ENCODE data around the gene GRM5.
"Not testable (repeated sequence)": the region's sequence is repeated elsewhere in the genome, so short reads cannot be mapped to it uniquely, and the experiment has no call there.

The GRM5 gene

DNA sequence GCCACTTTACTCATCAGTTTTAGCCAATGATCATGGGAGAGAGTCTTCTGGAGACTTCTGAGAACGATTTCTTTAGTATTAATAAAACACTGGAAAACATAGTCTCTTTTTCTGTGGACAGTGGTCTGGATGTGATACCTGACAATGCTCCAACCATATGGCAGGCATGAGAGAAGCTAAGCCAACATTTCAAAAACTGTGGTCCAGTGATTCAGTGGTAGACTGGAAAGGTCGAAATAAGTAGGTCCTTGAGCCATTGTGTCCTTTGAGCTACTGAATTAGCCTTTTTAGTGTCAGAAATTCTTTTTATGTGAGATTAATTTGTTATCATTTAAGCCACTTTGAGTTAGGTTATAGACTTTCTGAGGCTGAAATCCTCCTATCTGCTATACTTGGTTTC, 530.5 kb downstream of the GRM5 start:
- no peak for DNase-seq

DNA sequence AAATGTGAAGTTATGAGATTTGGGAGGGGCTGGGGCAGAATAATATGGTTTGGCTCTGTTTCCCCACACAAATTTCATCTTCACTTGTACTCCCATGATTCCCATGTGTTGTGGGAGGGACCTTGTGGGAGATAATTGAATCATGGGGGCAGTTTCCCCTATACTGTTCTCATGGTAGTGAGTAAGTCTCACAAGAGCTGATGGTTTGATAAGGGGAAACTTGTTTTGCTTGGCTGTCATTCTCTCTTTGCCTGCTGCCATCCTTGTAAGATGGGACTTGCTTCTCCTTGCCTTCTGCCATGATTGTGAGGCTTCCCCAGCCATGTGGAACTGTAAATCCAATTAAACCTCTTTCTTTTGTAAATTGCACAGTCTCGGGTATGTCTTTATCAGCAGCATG, 531.1 kb downstream of the GRM5 start:
- not testable (repeated sequence) for DNase-seq

DNA sequence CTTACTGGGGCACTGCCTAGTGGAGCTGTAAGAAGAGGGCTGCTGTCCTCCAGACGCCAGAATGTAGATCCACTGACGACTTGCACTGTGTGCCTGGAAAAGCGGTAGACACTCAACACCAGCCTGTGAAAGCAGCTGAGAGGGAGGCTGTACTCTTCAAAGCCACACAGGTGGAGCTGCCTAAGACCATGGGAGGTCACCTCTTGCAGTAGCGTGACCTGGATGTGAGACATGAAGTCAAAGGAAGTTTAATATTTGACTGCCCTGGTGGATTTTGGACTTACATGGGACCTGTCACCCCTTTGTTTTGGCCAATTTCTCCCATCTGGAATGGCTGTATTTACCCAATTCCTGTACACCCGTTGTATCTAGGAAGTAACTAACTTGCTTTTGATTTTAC, 531.6 kb downstream of the GRM5 start:
- no peak for DNase-seq

DNA sequence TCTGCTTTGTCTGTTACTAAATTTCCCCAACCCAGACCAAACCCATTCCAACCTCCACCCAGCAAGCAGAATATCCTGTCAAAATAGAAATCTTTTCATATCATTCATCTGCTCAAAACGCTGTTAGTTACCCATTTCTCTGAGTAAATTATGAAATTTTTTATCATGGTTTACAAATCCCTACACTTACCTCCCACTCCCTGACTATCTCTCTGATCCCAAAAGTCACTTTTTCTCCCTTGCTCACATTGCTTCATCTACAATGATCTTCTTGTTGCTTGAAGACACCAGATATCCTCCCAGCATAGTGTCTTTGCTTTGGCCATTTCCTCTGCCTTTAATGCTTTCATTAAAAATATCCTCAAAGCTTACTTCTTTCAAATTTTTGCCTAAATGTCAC, 532.8 kb downstream of the GRM5 start:
- no peak for DNase-seq

DNA sequence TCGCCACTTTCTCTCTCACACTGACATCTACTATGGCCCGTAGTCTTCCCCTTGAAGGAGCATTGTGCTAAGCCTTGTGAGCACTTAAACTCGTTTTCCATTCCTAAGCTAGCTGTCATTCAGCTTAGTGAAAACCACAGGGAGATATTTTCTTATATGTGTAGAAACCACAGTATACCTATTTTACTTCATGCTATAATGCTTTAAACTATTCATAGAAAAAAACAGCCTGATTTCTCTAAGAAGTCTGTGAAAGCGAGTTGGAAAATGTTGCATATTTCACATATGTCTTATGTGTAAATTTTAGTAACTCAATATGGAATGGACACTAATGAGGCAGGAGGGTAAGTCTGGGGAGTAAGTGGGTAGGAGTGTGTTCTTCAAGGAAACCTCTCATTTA, 534.0 kb downstream of the GRM5 start:
- no peak for DNase-seq

DNA sequence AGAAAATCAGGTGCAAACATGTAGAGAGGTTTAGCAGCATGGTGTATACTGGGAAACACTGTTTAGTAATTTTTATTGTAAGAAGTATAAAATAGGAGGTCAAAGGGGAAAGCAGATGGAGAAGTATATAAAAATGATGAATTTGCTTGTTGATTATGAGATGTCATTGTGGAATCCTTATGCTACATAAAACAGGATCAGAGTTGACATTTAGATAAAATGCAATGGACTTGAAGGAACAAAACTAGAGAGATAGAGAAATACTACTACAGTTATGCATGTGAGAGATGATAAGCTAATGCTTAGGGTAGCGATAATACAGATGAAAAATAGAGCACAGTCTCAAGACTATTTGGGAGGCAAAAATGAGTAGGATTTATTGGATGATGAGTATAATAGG, 536.4 kb downstream of the GRM5 start:
- DNase-seq: no peak

DNA sequence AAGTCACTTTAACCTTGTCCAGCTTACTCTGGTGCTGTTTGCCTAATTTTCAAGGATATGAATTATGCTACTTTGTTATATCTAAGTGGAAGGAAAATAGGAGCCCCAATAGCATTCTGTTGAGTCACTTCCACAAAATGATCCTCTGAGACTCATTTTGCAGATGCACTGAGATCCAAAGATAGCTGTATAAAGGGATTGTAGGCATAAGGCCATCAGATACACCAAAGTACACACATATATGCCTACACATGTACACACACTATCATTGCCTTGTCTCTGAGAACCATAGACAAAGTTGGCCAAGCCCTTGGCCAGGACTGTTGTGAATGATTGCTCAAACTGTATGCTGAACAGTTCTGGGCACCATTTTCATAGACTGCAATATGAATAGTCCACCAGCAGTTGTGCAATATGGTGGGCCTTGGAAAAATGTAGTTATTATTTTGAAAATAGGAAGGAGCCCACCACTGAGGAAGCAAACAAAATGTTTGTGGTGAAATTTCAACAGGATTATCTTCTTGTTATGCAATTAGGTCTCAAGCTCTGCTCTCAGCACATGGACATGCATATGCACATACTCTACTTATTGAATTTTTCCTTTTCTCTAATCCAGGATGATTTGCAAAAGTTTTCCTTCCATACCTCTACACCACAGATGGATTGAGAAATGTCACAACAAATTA, 542.3 kb downstream of the GRM5 start:
- no peak for DNase-seq

DNA sequence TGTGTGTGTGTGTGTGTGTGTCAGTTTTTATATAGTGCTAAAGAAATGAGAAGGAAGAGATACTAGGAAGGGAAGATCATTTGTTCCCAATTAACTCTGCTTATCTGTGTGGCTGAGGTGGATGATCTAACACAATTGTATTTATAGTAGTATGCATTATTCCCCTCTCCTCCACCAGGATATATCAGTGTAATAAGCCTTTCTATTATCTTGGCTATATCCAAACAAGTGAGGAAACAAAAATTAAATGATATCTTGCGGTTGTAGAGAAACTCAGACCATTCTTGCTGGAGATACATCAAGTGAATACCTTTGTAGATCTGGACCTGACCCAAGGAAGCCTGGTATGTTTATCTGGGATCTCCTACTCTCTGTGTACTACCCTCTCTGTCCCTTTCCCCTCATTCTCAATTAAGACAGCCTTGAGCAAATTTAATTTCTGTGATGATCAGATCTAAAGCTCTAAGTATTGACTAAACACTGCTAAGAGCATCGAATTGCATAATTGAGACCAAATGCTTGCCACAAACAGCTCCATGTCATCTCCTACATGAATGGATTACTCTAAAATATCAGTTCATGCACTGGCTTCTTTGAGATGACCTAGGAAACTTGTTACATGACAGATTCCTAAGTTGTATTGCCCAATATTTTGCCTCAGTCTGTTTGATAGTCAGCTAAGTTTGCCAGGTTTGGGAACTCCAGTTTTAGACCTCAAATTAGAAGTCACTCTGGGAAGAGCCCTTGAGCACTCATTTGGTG, 543.0 kb downstream of the GRM5 start:
- no peak for DNase-seq

DNA sequence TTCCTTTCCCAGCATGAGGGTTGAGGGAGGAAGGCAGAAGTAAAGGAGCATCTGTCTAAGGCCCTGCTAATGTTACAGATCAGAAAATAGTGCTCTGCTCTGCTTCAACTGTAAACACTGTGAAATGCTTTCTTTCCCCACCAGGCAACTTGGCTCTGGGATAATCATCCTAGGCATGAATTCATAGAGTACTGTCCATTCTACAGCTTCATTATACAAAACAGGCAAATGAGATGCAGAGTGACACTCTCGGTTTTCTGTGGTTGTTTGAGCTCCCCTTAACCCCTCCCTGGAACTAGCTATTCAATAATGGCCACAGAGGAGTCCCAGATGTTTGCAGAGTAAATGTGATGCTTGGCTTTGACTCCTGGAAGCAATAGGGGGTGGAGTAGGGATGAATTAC, 544.0 kb downstream of the GRM5 start:
- DNase-seq: no peak

DNA sequence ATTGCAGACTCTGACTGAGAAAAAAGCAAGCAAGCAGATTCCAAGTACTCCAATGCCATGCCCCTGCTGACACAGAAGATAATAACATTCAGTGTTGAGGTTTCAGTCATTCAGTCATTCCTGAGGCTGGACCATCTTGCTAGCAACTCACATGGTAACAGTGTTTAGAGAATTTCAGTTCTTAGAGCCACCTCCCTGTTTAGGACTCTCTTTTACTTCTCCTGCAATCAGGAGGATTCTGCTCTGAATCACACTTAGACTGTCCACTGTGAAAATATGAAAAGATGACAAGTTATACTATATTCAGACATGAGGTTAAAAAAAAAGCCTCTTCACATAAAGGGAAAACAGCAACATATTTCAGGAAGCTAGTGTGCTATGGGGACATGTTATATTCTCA, 544.4 kb downstream of the GRM5 start:
- no peak for DNase-seq

DNA sequence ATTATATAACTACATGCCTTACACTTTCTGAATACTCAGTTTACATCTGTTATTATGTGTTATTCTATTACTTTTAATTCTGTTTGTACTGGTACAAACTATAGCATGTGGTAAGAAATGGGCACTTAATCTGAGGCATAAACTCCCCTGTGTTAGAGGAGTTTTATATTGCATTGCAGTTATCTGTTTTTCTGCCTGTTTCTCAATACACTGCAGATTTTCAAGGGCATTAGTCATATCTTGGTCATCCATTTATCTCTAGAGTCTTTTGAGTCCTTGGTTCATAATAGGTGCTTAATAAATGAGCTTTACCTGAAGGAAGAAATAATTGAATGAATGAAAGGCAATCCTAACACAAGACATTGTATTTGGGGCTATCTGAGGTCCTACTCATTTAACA, 545.4 kb downstream of the GRM5 start:
- DNase-seq: no peak

DNA sequence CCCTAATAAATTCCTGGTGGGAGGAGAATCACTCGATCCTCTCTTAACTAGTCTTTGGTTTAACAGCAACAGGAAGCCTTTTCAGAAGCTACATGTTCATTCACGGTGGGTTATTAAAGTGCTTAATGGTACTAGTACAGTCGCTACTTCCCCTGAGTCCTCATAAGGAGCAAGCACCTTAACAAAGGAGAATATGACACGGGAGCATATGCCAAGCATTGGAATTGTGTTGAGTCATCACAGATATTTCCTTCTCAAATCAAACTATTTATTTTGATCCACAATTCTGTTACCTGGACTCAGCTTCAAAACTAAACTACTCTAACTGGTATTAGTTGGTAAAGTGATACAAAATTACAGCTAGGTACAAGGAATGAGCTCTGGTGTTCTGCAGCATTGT, 550.8 kb downstream of the GRM5 start:
- DNase-seq: no peak

DNA sequence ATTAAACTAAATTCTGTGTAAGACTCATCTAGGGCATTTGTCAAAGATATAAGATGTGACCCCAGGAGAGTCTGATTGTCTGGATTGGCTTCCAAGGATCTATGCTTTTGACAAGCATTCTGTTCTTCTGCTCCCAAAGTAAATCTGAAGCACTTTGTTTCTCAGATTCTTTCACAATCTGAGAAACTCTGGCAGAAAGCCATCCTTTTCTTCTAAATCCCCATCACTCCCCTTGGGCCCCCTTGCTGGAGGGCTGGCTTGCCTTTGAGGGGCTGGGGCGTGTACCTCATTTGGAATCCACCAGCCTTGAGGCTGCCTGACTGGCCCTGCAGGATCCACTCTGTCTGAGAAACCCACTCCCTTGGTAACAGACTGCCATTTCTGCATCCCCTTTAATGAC, 554.8 kb downstream of the GRM5 start:
- DNase-seq: no peak

DNA sequence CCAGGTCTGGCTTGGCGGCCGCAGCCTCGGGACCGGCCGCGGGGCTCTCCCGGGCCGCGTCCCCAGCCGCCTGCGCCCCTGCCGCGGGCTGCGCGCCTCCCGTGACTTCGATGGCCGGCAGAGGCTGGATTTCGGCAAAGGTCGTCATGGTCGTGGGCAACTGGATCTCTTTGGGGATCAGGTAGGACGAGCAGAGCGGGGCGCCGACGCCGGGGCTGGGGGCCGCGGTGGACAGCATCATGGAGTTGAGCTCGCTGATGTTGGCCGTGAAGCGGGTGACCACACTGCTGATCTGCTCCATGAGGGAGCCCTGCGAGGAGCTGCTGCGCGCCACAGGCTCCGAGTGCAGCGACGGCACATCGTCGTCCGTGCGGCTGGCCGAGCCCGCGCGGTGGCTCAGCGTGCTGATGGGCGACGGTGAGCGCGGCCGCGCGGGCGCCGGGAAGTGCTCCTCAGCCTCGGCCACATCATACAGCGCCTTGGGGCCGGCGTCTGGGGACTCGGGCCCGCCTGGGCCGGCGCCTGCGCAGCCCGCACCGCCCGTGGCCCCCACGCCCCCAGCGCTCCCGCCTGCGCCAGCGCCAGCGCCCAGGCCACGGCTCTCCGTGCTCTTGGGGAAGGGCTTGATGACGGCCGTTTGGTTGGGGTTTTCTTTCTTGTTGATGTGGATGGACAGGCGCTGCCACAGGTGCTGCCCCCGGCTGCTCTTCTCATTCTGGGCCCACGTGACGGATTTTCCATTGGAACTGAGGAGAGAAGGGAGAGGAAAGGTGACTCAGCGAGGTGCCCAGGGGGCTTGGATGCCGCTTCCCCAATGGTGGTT, 556.8 kb downstream of the GRM5 start:
- DNase-seq: no peak

DNA sequence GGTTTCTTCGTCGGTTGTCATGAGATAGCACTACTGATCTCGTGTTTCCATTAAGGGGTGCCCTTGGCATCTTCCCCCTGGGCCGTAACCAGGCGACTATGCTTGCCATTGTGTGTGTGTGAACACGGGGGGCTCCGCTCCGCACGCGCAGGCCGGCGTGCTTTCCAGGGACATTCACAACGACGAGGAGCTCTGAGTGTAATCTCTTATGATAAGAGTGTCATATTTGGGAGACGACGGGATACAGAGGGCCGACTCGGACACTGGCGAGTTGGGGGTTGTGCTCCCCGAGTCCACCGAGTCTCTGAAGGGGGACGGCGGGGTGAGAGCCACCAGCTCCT, 557.4 kb downstream of the GRM5 start:
- DNase-seq: no peak

DNA sequence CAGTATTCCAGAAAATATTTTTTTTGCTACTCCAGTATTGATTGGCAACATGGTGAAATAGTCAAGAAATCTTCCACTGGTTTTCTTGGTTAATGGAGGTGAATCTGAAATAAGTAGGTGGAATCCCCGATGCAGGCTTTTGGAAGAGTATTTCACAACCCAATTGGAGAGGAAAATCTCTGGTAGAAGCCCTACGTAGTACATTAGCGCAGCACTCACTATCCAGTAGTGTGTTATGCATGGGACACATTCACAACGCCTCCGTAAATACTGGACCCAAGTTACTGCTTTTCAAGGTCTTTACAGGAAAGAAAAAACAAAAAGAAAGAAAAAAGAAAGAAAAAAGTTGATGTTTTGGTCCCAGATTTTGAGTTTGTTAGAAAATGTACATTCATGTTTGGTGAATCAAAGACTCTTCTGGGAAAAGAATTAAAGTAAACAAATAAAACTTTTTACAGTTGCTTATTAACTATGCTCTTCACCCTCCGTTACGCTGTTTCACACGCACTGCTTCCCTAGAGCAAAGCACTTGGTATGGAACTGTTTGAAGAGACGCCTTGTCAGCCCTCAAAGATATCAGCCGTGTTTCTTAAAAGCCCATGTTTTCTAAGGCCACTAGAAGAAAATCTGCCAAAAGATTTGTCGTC, 557.9 kb downstream of the GRM5 start:
- no peak for DNase-seq

DNA sequence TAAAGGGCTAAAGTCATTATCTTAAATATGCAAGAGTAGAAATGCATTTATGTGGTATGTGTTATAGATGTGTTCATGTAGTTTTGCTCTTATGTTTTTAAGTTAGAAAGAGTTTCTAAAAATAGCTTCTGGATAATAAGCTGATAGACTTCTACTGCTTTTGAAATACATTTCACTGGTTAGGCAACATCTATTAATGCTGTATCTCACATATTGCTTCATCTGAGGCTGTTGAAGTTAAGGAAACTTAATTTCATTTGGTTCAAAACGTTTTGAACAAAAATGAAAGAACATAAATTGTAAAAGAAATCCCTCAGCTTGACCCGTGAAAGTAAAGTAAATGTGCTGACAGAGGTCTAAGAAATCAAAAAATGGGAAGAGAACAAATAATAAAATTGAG, 564.2 kb downstream of the GRM5 start:
- no peak for DNase-seq

DNA sequence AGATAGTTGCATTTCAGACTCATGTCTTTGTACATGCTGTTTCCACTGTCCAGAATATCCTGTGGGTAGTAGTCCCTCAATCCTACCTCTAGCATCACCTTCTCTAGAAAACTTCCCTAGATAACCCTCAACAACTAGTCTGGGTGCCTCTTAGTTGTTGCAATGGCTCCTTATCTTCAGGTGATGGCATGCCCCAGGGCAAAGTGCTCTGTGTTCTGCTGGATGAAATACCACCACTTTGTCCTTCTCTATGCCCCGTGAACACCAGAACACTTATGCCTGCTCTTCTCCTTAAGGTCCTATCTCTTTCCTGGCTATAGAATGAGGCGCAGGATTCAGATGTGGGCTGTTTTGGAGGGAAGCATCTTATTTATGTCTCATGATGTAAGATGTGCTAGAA, 569.9 kb downstream of the GRM5 start:
- no peak for DNase-seq

DNA sequence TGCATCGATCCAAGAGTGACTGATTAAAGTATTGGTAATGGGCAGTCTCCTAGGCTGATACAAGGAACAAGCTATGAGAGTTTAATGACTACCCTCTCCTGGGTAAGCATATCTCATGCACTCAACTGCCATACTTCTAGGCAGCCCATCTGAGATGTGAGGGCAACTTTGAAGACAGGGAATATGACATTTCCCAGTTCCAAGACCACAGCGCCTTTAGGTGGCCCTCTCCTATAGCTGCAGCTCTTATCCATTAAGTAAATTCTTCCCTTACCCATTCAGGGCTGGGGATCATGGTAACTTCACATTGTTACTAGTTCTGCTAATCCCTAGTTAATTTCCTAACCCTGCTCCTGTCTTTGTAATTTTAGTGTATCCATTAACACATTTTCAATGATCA, 570.9 kb downstream of the GRM5 start:
- DNase-seq: no peak

DNA sequence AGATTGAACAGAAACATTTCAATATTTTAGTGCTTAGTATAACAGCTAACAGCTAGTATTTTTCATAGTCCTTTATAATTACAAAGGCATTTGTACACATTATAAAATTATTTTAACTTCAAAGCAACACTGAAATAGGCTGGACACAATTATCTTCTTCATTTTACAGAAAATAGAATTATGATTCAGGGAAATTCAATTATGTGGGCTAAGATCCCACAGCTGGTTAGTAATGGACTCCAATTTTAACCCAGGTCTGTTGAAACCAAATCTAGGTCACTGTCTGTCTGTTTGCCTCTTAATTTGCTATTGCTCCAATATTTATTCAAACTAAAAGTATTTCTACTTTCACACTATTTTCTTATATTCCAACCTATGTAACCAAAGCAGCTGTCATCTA, 574.1 kb downstream of the GRM5 start:
- DNase-seq: no peak

DNA sequence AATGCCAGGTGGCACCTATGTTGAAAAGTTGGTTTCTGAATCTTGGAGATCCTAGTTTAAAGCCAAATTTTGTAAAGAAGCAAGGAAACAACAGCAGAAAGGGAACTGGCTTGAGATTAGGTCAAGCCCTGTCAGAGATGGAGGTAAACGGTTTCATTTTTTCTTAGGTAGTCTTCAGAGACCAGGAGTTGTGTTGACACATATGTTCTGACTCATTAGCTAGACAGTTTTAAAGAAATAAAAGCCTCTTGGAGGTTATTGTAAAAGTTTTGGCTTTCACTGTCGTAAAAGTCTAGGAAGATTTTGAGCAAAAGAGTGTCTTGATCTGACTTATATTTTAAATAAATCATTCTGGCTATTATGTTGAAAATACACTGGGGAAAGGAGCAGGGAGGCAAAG, 576.8 kb downstream of the GRM5 start:
- no peak for DNase-seq

DNA sequence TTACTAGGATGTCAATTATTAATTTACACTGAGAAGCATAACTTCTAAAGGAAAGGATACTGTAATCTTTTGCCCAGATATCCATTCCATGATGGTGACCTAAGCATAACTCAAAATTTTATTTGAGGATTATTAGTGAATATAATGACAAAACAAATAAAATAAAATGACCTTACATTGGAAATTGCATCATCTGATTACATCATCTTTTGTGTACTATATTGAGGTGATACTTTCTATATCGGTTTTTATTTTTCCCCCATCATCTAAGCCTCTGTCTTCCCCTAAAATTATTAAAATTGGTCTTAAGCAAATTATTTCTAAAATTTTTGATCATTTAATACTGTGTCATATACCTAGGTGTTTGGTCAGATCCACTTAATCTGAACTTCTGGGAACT, 578.1 kb downstream of the GRM5 start:
- DNase-seq: no peak

DNA sequence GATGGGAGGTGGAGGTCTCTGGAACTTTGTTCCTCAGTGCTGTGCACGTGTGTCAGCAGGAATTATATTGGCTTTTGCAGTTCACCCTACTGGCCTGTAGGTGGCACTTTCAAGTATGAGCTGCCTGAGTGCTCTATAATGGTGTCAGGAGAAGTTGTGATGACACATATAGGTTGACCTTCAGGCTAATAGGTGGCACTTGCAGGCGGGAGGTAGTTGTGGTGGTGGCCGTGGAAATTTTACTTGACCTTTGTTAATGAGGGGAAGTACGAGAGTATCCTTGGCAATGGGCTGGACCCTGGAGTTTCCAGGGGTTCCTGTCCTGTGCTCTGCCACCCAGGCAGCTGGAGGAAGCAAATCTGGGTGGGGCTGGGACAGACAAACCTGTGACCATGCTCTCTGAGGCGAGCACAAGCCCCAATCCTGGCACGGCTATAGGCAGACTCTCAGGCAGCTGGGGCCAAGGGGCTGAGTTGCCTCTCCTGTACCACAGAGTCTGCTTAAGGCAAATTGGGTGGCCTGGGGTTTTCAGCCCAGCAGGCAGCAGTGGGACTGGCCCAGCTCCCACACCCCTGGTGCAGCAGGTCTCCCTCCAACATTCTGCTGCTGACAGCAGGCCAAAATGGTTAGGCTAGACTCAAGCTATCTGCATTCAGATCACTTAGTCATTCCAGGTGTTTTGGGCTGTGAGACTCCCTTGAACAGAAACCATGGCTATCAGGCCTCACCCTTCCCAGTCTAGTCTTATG, 580.7 kb downstream of the GRM5 start:
- peak; percentile 14 to 21 for DNase-seq
